C4-2B (cell line): ENCODE results near the gene PRR12.

ENCODE experiments used
- H3K27ac ChIP-seq: fragments of 450-650 bp; 2 replicates; pipeline ENCODE4 v1.5.1; 2017
- CTCF ChIP-seq: fragments of 450-650 bp; conservative IDR thresholded peaks from 2 replicates; pipeline ENCODE4 v1.5.1; 2017; ENCODE audit warnings: mild to moderate bottlenecking
- ZFX ChIP-seq: fragments of 450-650 bp; IDR thresholded peaks from 2 replicates; pipeline ENCODE4 v1.6.1; 2017

PRR12 gene

GRCh38 chr19:49589502-49589905 lies 1.5 kb upstream of the PRR12 start:
- H3K27ac ChIP-seq, result peak overlapping the region; percentile 6; the same call in 1 of the 2 replicates
- no peak for TF ChIP-seq ZFX

DNA sequence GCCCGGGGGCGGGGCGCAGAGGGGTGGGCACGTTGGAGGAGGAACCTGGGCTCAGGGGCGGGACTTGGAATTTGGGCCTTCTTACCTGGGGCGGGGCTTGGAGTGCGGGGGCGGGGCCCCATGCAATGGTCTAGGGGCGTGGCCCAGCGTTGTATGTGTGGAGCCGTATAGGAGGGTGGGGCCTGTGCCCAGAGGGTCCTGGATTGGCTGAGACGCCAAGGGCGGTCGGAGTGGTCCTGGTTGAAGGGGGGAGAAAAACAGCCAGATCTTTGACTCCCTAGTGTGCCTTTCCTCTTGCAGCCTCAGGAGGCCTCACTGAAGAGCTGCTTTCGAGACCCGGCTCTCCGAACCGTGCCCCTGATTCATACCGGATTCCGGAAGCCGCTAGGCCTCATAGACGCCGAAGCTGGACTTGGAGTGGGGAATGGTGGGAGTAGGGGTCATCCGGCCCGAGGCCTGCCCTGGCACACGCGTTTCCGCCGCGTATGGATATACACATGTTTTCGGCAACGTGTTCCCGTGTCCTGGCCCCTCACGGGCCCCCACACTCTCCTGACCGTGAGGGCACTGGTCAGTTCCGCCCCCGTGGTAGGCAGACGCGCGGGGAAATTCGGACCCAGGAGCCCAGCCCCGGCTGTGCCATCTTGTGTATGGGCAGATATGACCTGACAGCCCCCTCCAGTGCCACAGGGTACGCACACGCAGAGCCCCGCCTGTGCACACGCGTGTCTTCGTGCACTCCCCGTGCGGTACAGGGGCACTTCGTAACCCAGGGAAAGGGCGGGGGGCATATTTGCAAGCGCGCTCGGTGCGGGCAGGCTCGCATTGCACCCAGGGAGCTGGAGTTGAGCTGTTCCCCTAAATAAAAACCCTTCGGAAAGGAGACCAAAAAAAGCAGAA lies 661 bp upstream of the PRR12 start:
- TF ChIP-seq ZFX (peak; percentile 64; the same call in 1 of the 2 replicates), CTCF (no peak)
- H3K27ac ChIP-seq, result peak overlapping the region; percentile 99

- H3K27ac ChIP-seq, result peak overlapping the region; percentile 99
- TF ChIP-seq ZFX (peak; percentile 81; the same call in 1 of the 2 replicates), CTCF (no peak)
Observed at GRCh38 chr19:49591731-49592485, 926 bp downstream of the PRR12 start.

- H3K27ac ChIP-seq, result peak overlapping the region; percentile 99
- TF ChIP-seq CTCF, result no peak
- no peak for TF ChIP-seq ZFX
Observed at GRCh38 chr19:49592486-49593232, 1.7 kb downstream of the PRR12 start.

GRCh38 chr19:49593233-49594113 lies 2.5 kb downstream of the PRR12 start:
- TF ChIP-seq ZFX, result no peak
- H3K27ac ChIP-seq, result peak overlapping the region; percentile 99

DNA sequence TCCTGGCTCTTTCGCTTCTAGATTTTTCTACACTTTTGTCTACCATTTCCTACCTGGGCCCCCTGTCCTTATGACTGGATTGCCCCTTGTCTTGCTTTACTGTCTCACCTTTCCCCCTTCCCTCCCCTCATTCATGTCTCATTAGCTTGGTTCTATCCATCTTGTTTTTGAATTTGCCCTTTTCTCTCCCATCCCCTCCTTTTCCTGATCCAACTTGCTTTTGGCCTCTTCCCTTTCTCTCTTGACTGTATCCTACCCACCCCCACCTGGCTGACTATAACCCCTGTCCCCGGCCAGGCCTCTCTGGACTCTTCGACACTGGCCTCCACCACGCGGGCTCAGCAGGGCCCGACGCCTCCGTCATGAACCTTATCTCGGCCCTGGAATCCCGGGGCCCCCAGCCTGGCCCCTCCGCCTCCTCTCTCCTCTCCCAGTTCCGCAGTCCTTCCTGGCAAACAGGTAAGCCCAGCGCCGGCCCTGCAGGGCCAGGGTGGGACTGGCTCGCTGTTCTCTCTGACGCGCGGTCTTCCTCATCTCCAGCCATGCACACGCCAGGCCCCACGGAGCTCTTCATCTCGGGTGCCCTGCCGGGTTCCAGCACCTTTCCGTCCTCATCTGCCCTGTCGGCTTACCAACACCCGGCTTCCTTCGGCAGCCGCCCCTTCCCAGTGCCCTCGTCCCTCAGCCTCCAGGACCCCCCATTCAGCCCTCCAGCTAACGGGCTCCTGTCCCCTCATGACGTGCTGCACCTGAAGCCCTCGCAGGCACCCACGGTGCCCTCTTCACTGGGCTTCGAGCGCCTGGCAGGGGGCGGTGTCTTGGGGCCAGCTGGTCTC lies 3.4 kb downstream of the PRR12 start:
- no peak for TF ChIP-seq CTCF
- no peak for TF ChIP-seq ZFX
- no peak overlapping the region for H3K27ac ChIP-seq
